ENCODE data around the gene DEGS2.

DEGS2 gene

GRCh38 chr14:100148837-100149731 lies 10.4 kb downstream of the DEGS2 start:
- DNase-seq (ENCODE audit: low read depth, low spot score), result no peak

GRCh38 chr14:100147691-100148464 lies 11.6 kb downstream of the DEGS2 start:
- DNase-seq (ENCODE audit: low read depth, low spot score), result no peak

DNA sequence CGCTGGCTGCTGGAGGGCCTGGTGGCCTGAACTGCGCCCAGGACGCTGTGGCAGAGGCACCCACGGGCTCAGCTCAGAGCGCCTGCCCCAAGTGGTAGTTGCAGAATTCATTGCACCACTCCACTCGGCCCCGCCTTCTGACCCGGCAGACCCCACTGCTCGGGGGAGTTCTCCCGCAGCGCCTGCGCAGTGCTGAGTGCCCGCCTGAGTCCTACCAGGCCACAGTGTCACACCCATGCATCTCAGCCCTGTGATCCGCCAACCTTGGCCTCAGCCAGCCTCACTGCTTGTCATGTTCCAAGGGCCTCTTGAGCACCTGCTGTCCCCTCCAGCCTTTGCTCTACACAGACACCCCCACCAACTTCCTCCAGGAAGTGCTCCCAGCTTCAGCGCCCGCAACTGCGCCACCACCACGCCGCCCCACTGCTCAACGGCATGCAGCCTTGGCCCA lies 12.2 kb downstream of the DEGS2 start:
- no peak for DNase-seq (ENCODE audit: low read depth, low spot score)

DNA sequence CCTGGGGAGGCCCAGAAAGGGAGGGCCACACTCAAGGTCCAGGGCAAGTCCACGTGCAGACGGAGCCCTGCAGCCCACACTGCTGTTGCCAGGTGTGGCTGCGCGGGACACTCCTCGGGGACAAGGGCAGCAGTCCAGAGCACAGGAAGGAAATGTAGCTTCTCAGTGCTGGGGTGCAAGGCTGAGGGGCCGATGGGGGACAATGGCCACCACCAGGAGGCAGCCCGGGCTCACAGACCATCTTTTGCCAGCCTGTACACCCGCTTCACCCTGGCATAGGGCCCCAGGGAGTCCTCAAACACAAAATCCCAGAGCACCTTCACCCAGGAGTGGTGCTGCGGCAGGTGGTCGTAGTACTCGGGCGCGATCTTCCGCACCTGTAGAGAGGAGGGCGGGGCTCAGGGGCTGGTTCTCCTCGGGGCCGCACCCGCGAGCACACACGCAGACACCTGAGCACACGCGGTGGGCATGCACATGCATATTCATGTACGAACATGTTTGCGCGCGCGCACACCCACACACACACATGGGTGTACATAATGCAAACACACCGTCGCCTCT lies 12.8 kb downstream of the DEGS2 start:
- no peak for DNase-seq (ENCODE audit: low read depth, low spot score)

- DNase-seq (ENCODE audit: low read depth, low spot score), result no peak
Observed at GRCh38 chr14:100145682-100146464, 13.6 kb downstream of the DEGS2 start.

DNA sequence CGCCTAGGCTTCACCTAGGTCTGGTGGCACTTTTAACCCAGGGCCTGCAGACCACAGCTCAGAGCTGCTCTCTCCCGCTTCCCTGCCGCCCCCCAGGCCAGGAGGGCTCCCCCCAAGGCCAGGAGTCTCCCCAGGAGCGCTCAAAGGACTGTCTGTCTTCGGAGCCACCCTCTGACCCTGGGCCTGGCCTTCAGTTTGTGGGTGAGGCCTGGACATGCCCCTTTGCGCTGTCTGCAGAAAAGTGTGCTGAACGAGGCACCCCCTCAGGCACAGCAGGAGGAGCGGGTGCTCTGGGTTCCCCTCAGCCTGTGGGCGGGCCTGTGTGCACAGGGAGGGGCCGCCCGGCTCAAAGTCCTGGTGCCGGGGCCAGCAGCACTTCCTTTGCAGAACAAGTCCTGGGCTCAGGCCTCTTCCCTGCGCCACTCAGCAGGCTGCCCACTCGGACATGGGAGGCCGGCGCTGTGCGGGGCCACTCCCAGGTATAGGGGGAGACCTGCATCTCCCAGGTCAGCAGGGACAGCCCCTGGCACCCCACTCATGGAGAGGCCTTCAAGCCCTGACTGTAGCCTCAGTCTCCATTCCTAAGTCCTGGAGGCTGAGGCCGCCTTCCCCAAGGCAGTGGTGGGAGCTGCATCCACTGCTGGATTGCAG lies 14.3 kb downstream of the DEGS2 start:
- no peak for DNase-seq (ENCODE audit: low read depth, low spot score)

DNA sequence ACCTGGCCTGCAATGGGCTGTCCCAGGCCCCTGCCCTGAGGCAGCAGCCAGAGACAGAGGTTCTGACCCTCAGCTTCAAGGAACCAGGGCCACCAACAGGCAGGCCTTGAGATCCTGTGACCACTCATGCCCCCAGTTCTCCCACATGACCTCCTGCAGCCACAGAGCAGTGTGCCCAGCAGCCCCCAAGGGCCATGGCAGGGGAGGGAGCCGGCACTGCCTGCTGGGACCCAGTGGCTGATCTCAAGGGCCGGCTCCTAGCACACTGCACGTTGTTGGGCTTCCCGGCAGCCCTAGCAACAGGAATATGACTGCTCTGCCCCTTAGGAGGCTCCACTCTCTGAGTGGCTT lies 14.8 kb downstream of the DEGS2 start:
- no peak for DNase-seq (ENCODE audit: low read depth, low spot score)

GRCh38 chr14:100143934-100144333 lies 15.5 kb downstream of the DEGS2 start:
- DNase-seq (ENCODE audit: low read depth, low spot score), result no peak

DNA sequence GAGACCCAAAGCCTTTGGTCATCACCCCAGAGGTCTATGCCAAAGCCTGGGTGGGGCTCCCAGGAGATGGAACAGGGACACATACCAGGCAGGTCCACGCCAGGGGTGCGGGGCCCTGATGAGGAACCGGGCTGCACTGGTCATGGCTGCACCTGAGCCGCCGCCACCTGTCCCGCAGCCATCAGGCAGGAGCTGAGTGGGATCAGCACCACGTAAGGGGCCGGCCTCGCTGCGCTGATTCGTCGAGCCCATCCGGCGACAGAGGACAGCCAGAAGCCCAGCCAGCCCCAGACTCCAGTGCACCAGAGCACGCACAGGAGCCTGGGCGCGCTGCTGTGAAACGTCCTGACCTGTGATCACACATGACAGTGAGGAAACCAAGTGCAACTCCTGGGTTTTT lies 15.9 kb downstream of the DEGS2 start:
- DNase-seq (ENCODE audit: low read depth, low spot score), result no peak

DNA sequence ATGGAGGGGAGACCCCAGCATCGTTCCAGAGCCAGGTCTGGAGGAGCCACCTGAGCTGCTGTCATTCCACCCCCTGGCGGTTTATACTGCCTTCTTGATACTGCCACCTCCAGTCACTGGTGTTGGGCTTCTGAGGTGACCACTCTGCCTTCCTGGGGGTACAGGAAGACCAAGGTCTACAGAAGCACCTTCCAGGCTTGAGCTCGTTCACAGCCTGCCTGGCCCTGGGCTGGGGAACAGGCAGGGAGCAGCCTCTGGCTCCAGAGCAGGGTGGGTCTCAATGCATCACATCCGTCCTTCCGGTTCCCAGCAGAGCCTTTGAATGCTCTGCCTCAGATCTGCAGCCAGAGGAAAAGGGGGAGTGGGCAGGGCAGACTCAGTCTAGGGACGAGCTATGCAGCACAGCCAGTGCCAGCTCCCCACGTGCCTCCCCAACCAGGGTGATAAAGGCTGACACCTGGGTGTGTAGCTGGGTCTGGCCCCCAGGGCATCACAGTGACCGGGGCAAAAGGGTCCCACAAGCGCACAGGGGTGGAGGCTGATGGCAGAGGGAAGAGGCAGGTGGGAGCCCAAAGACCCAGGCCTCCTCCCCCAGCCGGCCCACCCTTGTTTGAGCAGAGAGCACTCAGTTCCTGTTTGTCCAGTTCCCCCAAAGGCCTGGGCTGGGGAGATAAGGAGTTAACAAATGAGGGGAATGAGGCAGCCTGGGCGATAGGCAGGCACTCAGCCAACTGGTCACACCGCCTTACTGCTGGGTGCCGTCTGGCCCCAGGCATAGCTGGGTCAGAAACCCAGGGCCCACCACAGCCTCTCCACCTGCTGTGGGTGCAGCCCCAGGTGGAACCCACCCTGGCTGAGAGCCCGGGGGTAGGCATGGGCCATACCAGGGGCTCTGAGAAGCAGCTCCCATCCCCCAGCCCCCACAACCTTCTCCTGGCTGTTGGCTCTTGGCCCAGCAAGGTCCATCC lies 17.1 kb downstream of the DEGS2 start:
- DNase-seq (ENCODE audit: low read depth, low spot score), result no peak

GRCh38 chr14:100141098-100141497 lies 18.3 kb downstream of the DEGS2 start:
- DNase-seq (ENCODE audit: low read depth, low spot score), result no peak

- no peak for DNase-seq (ENCODE audit: low read depth, low spot score)
Observed at GRCh38 chr14:100140452-100141078, 18.9 kb downstream of the DEGS2 start.

DNA sequence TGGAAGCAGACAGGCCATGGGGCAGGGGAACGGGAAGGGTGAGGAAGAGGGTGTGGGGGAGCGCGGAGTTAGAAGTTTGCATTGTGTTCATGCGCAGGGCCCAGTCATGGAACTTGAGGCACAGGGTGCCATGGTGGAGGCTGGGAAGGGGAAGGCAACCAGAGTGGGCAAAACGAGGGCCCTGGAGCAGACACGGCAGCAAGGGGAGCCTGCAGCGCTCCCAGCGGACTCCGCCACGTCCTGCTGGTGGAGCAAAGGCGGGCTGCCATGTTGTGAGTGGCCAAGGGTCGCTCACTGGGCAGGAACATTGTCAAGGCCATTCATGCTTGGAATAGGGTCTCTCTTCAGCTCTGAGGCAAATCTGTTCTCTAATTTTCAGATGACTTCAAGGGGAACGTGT lies 20.5 kb downstream of the DEGS2 start:
- DNase-seq (ENCODE audit: low read depth, low spot score), result no peak

DNA sequence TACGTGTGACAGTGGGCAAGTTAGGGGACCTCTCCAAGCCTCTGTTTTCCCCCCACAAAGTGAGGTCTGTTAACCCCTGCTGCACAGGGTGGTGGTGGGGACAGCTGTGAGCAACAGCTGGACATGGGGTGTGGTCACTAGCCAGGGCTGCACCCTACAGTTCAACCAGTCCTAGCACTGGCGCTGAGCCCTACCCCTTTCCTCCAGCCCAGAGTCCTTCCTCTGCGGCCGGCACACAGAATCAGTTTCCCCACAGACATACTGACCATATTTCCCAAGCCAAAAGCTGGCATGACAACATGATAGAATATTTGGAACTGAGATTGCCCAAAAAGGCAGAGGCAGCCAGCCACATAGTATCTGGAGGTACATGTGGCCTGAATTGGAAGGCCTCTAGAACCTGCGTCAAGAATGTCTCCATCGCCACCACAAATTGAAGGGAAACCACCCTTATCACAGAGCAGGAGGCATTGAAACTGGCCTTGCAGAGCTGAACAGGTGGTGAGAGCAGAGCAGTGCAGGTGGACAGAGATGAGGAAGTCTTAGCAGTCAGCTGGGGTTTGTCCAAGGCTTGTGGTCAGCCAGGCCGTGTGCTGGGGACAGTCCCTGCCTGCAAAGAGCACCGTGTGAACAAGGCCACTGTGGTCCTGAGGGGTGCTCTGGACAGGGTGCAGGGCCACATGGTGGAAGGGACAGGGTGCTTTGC lies 21.2 kb downstream of the DEGS2 start:
- no peak for DNase-seq (ENCODE audit: low read depth, low spot score)

DNA sequence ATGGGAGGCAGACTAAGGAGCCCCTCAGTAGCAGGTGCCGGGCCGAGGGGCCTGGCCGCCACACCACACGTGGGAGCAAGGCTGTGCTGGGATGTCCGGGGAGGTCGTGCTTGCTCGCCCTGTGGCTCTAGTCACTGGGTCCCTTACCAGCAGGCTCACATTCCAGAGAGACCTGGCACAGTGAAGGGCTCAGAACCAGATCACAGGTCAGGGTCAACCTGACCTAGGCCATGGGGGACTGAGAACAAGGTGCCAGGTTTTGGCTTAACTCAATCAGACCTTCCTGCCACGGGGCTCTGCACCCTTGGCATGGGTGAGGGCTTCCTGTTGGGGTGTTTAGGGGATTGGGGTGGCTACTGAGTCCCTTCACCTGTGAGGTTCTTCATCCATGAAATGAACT lies 22.3 kb downstream of the DEGS2 start:
- DNase-seq (ENCODE audit: low read depth, low spot score), result no peak

- no peak for DNase-seq (ENCODE audit: low read depth, low spot score)
Observed at GRCh38 chr14:100135784-100136183, 23.7 kb downstream of the DEGS2 start.

DNA sequence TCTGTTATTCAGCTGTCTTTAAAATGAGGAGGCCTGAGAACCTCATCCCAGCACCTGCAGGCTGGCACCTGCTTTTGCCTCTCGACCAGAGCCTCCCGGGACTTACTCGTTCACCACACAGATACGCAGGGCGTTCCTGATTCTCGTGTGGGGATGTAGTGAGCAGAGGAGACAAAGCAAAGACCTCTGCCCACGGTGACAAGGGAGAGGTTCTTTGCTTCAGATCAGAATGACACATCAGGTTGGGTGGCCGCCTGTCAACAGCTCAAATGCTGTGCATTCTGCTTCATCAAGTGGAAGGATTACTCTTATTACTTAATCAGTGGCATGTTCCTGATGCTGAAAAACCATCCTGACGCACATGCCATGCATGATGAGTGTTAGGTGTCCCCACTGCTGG lies 24.4 kb downstream of the DEGS2 start:
- no peak for DNase-seq (ENCODE audit: low read depth, low spot score)

- DNase-seq (ENCODE audit: low read depth, low spot score), result no peak
Observed at GRCh38 chr14:100134586-100134985, 24.9 kb downstream of the DEGS2 start.

GRCh38 chr14:100132903-100133510 lies 26.4 kb downstream of the DEGS2 start:
- no peak for DNase-seq (ENCODE audit: low read depth, low spot score)
